Measurements from ENCODE around the gene WLS.
"Not testable (repeated sequence)": the region's sequence is repeated elsewhere in the genome, so short reads cannot be mapped to it uniquely, and the experiment has no call there.

WLS gene

GRCh38 chr1:68201546-68202238 lies 30.6 kb downstream of the WLS start:
- DNase-seq, result no peak

- no peak for DNase-seq
These were observed 32.7 kb downstream of the WLS start for GRCh38 chr1:68199603-68200002.

GRCh38 chr1:68198752-68199151 lies 33.6 kb downstream of the WLS start:
- DNase-seq, result no peak

GRCh38 chr1:68197891-68198290 lies 34.4 kb downstream of the WLS start:
- DNase-seq, result no peak

- no peak for DNase-seq
These were observed 34.9 kb downstream of the WLS start for GRCh38 chr1:68197461-68197860.

GRCh38 chr1:68196676-68197075 lies 35.6 kb downstream of the WLS start:
- no peak for DNase-seq

GRCh38 chr1:68191717-68192116 lies 40.6 kb downstream of the WLS start:
- no peak for DNase-seq

GRCh38 chr1:68188644-68189340 lies 43.5 kb downstream of the WLS start:
- DNase-seq, result no peak

- no peak for DNase-seq
These were observed 44.2 kb downstream of the WLS start for GRCh38 chr1:68188060-68188538.

- no peak for DNase-seq
These were observed 46.6 kb downstream of the WLS start for GRCh38 chr1:68185743-68186142.

GRCh38 chr1:68183895-68184294 lies 48.4 kb downstream of the WLS start:
- DNase-seq, result no peak

- DNase-seq, result peak in 3 of 58 donors; percentile 4 to 12 (median 5)
These were observed 51.2 kb downstream of the WLS start for GRCh38 chr1:68181165-68181556.

- no peak for DNase-seq
These were observed 51.7 kb downstream of the WLS start for GRCh38 chr1:68180441-68181164.

GRCh38 chr1:68178821-68179490 lies 53.4 kb downstream of the WLS start:
- DNase-seq, result no peak

GRCh38 chr1:68175621-68176398 lies 56.5 kb downstream of the WLS start:
- DNase-seq, result peak in 11 of 58 donors; percentile 1 to 47 (median 8)

GRCh38 chr1:68174738-68175113 lies 57.6 kb downstream of the WLS start:
- DNase-seq, result no peak

- peak in 27 of 58 donors; percentile 5 to 58 (median 24) for DNase-seq
These were observed 58.2 kb downstream of the WLS start for GRCh38 chr1:68173936-68174737.

GRCh38 chr1:68173283-68173935 lies 58.9 kb downstream of the WLS start:
- no peak for DNase-seq

- not testable (repeated sequence) for DNase-seq
These were observed 60.5 kb downstream of the WLS start for GRCh38 chr1:68171795-68172194.

Data from anterior cingulate cortex (tissue), 58 donors.